HG02852 (cell line): Measurements from ENCODE around the gene SELENOM.

ENCODE experiments used
- ATAC-seq: cut with Tn5 transposase; IDR thresholded peaks from one replicate; pipeline ENCODE4 v1.9.1; 2021; ENCODE audit warnings: mild to moderate bottlenecking, moderate library complexity; ENCODE audit not compliant: unreplicated experiment

Gene SELENOM

DNA sequence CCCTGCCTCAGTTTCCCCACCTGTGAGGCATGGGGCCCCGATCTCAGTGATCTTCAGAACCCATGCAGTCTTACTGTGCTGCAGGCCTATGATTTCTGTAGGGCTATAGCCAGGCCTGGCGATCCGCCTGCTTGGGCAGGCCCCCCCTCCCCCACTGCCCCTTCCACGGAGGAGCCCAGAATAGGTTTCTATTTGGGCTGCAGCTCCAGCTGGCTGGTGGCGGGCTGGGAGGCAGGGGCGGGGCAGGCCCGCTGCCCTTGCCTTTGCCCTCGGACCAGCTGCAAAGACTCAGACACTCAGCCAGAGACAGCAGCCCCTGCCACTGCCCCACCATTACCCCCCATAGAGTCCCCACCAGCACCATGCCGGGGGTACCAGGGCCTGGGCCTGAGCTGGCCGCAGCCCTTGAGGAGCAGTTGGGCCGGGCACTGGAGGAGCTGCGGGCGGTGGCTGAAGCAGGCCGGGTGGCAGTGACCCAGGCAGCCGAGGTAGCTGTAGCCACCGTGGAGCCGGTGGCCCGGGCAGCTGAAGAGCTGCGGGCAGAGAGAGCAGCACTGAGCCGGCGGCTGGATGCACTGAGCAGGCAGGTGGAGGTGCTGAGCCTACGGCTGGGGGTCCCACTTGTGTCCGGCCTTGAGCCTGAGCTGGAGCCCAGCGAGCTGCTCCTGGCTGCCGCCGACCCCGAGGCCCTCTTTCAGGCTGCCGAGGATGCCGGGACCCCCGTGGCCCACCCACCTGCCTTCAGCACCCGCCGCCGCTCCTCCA, 14.1 kb downstream of the SELENOM start:
- no peak for ATAC-seq

DNA sequence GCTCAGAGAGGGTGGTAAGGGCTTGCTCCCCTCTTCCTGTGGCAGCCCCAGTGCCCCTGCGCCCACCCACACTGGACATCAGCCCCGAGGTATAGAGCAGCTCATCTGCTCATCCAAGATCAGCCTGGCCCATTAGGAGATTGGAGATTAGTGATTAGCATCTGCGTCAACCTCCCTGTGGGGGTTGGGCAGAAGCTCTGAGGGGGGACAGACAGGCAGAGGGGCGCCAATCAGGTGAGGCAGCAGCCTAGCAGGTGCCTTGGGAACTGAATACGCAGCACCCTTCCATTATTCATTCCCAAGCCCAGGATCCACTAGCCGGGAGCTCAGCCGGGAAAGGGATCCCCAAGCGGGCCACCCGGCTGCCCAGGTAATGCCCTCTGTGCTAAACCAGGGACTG, 15.2 kb downstream of the SELENOM start:
- no peak for ATAC-seq

GRCh38 chr22:31091106-31091975, 16.0 kb downstream of the SELENOM start:
- no peak for ATAC-seq

DNA sequence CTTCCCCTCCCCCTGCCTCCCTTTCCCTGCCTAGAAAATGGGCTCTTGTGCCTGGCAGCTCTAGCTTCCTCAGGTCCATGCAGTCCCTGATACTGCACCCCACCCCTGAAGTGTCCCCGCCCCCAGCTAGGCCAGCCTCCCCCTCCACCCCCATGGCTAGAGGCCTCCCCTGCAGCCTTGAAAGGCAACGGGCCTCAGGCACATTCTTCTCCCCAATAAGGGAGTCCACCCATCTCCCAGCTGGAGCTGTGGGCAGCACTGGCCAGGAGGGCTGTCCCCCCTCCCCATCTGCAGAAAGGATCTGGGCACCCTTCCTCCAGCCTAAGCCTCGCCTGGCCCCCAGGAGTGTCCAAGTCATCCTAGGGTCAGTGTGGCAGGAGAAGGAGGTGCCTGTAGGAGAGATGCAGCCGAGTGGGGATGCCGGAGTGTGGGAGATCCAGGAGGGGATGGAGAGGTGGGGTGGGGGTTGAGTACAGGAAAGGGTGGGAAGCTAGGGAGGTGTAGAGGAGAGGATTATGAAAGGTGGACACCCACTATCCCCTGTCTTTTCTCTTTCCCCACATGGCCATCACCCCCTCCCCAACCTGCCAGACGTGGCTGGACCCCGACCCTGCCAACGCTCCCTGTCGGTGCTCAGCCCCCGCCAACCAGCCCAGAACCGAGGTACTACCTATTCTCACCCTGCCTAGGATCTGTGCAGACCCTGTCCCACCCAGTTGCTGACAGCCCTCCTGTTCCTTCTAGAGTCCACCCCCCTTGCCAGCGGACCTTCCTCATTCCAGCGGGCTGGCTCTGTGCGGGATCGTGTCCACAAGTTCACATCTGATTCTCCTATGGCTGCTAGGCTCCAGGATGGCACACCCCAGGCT, 16.9 kb downstream of the SELENOM start:
- no peak for ATAC-seq

DNA sequence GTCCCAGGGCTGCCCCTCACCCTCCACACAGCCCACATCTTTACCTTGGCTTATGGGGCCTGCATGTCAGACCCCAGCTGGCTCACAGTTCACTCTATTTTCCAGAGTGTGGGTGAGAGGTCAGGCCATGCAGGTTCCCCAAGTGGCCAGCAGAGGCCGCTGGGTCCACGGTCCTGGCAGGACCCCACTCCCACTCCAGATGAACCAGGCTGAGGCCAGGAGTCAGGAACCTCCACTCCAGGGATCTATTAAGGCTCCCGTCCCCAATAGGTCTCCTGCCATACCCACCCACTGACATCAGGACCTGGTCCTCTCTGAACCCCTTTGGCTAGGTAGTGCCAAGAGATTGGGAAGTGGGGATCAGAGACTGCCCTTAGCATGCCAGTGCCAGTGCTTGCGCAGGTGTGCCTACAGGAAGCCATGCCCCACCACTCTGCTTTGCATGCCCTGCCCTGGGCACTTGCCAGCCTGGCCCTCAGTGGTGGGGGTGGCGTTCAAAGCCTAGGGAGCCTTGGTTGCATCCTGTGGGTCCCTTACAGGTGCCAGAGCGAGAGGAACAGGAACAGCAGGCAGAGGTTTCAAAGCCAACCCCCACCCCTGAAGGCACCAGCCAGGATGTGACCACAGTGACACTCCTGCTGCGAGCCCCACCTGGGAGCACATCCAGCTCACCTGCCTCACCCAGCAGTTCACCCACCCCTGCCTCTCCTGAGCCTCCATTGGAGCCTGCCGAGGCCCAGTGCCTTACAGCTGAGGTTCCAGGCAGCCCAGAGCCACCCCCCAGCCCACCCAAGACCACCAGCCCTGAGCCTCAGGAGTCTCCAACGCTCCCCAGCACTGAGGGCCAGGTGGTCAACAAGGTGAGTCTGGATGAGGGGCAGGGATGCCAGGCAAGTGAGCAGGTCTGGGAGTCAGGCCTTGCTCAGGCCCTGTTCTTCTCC, 17.9 kb downstream of the SELENOM start:
- no peak for ATAC-seq

- ATAC-seq: no peak
These were observed 19.0 kb downstream of the SELENOM start for GRCh38 chr22:31088233-31088986.

GRCh38 chr22:31087744-31088215, 19.6 kb downstream of the SELENOM start:
- no peak for ATAC-seq

DNA sequence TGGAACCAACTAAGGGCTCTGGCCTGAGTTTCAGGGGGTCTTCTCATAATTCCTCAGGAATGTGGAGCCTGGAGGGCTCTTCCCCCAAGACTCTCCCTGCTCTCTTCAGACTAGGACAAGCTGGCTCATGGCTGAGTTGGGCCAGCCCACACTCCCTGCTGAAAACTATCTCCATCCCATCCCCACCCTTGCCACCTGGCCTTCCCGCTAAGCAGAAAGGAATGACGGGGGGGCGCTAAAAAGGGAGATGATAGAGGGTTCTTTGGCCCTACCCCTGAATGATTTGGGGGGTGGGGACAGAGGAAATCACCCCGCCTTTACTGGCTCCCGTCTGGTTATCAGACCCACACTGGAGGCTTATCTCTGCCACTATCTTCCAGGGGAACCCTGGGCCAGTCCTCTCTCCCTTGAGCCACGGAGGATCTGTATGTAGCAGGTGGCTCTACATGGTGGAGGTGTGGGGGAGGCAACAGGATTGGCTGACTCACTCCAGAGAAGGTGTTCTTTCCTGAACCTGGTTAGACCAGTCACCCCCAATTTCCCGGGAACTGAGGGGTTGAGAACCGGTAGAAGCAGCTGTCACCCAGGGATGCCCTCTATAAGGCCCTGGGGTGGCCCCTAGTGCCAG, 20.6 kb downstream of the SELENOM start:
- ATAC-seq: no peak

DNA sequence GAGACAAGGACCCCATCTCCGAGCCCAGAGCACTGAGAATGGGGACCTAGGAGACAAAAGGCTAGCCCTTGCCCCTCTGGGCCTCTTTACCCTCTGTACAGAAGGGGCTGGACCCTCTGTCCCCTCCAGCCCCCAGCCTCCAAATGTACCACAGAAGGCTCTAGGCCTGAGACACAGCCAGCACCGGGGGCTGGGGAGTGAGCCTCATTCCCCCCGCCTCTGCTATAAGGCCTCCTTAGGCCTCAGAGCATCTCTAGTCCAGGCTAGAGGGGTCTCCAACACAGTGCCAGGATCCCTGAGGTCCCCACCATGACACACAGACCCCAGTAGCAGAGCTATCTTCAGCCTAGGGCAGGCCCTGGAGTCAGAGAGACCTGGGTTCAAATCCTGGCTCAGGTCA, 21.4 kb downstream of the SELENOM start:
- no peak for ATAC-seq

- ATAC-seq: no peak
These were observed 21.9 kb downstream of the SELENOM start for GRCh38 chr22:31085493-31085824.

GRCh38 chr22:31084811-31085492, 22.4 kb downstream of the SELENOM start:
- peak; percentile 66 for ATAC-seq

- no peak for ATAC-seq
These were observed 23.2 kb downstream of the SELENOM start for GRCh38 chr22:31083923-31084810.

DNA sequence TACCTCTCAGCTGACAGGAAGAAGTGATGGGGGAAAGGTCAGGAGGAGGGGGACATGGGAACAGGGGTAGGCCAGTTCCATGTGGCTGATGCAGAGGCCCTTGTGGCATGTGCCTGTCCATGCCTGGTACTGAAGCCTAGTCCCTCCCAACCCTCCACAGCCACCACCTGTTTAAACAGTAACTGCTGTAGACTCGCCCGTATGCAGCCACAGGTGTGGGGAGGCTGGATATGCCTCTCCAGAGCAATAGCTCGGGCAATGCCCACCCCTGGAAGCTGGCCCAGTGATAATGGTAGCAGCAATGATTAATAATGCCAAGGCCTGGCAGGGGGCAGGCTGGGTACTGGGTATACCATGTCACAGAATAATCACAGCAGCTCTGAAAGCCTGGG, 24.0 kb downstream of the SELENOM start:
- ATAC-seq: no peak

DNA sequence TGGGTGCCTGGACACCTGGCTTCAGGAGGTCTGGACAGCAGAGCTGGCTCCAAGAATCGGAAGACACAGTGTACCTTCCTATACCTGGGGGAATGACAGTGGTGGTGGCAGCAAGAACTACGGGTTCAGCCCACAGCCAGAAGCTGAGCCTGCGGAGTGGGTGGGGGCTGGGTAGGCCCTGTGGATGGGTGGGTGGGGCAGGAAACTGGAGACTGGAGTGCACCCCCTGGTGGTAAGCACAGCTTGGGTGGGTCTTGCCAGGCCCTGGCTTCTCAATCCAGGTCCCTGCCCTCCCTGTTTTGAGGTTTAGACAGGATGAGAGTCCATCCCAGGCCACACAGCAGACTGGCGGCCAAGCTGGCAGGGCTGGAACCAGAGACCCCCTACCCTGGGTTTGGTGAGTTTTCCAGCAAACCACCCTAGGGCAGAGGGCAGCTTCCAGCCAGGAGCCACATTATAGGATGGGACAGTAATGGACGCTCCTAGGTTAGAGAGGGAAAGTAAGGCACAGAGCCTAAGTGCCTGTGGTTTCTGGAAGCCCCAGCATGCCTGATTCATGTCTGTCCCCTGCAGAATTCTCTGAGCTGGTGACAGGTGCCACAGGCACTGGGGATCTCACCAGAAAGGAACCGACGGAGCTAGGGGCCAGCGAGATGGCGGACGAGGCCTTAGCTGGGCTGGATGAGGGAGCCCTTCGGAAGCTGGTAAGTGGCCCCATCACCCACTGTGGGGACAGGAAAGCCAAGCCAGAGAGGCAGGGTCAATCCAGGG, 24.6 kb downstream of the SELENOM start:
- no peak for ATAC-seq

DNA sequence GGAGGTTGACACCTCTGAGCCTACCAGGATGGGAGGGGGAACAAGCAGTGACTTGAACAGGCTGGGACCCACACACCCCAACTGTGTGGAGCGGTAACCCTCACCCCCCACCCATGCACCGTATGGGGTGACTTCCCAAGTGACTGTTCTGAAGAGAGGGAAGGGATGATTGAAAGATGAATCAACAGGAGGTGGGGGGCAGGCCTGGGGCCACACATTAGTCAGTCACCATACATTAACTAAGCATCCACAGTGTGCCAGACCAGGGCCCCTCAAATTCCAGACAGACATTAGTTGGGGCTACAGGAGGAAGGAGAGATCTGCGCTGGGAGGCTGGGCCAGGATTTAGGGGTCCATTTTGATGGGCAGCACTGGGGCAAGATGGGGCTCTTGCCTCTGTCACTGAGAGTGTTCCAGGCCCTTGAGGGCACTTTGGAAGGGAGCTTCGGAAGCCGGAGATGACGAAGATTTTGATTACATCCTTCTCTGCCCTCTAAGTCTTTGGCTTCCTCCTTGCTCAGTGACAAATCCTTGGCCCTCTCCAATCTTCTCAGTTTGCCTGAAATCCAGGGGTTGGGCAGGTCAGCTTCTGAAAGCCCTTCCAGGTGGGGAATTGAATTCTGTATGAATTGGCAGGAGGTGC, 25.3 kb downstream of the SELENOM start:
- ATAC-seq: no peak
